ENCODE measurements around the gene SH3RF1.

SH3RF1 gene

DNA sequence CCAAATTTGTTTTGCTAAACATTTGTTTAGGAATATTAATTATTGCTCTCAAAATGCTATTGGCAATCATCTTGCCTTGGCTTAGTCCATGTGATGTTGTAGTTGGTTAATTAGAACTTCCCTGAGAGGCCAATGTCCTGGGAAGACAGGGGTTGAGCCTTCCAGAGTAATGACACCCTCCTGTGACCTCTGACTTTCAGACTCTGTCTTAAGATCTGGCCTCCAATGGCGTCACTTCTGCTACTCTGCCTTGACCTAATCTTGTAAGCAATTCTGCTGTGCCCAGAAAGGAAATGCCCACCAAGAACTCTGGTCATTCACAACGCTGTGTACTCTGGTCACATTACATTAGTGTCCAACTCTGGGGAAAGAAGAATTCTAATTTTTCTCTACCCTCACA, 111.9 kb downstream of the SH3RF1 start:
- no peak overlapping the region for H2AFZ ChIP-seq (ENCODE audit: low read depth, low read length)
- no peak overlapping the region for H3K9ac ChIP-seq (ENCODE audit: low read length)
- no peaks in the 10 kb centered on the region for H3K79me2 ChIP-seq (ENCODE audit: low read length)
- H3K36me3 ChIP-seq (replicated peaks; ENCODE audit: low read depth, low read length), result no peaks in the 10 kb centered on the region
- TF ChIP-seq, protein P1, sequence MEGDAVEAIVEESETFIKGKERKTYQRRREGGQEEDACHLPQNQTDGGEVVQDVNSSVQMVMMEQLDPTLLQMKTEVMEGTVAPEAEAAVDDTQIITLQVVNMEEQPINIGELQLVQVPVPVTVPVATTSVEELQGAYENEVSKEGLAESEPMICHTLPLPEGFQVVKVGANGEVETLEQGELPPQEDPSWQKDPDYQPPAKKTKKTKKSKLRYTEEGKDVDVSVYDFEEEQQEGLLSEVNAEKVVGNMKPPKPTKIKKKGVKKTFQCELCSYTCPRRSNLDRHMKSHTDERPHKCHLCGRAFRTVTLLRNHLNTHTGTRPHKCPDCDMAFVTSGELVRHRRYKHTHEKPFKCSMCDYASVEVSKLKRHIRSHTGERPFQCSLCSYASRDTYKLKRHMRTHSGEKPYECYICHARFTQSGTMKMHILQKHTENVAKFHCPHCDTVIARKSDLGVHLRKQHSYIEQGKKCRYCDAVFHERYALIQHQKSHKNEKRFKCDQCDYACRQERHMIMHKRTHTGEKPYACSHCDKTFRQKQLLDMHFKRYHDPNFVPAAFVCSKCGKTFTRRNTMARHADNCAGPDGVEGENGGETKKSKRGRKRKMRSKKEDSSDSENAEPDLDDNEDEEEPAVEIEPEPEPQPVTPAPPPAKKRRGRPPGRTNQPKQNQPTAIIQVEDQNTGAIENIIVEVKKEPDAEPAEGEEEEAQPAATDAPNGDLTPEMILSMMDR (IDR thresholded peaks at IDR 0.05; ENCODE audit: low read depth, low read length), result no peak
- TF ChIP-seq EZH2phosphoT487 (IDR thresholded peaks at IDR 0.05; ENCODE audit: low read depth), result no peak
- no peak overlapping the region for H3K4me3 ChIP-seq (ENCODE audit: low read length)
- no peak overlapping the region for H3K4me2 ChIP-seq (ENCODE audit: low read length)
- peaks cover 8% of the 10 kb centered on the region for H3K4me1 ChIP-seq (ENCODE audit: low read length)
- H3K27ac ChIP-seq (ENCODE audit: low read length), result no peak overlapping the region
- H3K27me3 ChIP-seq (ENCODE audit: low read depth, low read length), result no peaks in the 10 kb centered on the region
- H4K20me1 ChIP-seq (ENCODE audit: insufficient read depth, low read length), result no peaks in the 10 kb centered on the region
- no peaks in the 10 kb centered on the region for H3K9me3 ChIP-seq (ENCODE audit: insufficient read depth, low read length)

DNA sequence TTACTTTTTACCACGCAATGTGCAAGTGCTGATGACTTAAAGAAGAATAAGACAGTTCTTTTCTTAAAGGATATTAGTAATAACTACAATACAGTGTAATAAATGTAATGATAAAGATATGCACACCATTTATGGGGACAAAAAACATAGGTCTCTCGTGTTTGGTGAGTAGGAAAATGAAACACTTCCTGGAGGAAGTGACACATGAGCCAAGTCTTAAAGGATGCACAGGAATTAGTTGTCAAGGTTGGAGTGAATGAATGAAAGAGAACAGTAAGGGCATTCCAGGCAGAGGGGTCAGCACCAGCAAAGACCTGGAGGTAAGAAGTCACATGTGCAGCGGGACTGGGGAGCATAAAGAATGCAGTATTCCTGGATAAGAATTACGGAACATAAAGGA, 112.7 kb downstream of the SH3RF1 start:
- Histone ChIP-seq H3K27ac (ENCODE audit: low read length) (no peak overlapping the region), H3K4me1 (ENCODE audit: low read length) (peaks cover 9% of the 10 kb centered on the region), H2AFZ (ENCODE audit: low read depth, low read length) (no peak overlapping the region), H3K36me3 (replicated peaks; ENCODE audit: low read depth, low read length) (no peaks in the 10 kb centered on the region), H3K4me2 (ENCODE audit: low read length) (no peak overlapping the region), H3K79me2 (ENCODE audit: low read length) (no peaks in the 10 kb centered on the region), H3K9me3 (ENCODE audit: insufficient read depth, low read length) (no peaks in the 10 kb centered on the region), H3K4me3 (ENCODE audit: low read length) (no peak overlapping the region), H4K20me1 (ENCODE audit: insufficient read depth, low read length) (no peaks in the 10 kb centered on the region), H3K9ac (ENCODE audit: low read length) (no peak overlapping the region), H3K27me3 (ENCODE audit: low read depth, low read length) (no peaks in the 10 kb centered on the region)
- TF ChIP-seq EZH2phosphoT487 (IDR thresholded peaks at IDR 0.05; ENCODE audit: low read depth), result no peak
- TF ChIP-seq, protein P1 (IDR thresholded peaks at IDR 0.05; ENCODE audit: low read depth, low read length), result no peak

DNA sequence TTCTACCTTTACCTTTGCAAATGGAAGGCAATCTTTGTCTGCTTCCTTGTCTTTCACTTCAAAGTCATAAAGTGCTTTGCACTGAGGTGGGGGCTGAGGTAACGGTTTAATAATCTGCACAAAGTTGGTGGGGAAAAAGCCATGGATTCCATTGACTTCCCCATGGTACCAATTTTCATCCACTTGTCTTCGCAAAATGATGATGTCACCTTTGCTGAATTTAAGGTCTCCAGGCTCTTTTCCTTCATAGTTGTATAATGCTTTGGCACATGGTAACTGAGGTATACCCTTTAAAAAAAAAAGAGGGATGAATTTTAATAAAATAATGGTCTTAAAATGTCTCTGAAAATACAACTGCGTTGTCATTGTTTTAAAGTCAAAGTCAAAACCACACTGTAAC, 114.4 kb downstream of the SH3RF1 start:
- Histone ChIP-seq H2AFZ (ENCODE audit: low read depth, low read length) (no peak overlapping the region), H3K27me3 (ENCODE audit: low read depth, low read length) (no peaks in the 10 kb centered on the region), H3K4me1 (ENCODE audit: low read length) (peaks cover 9% of the 10 kb centered on the region), H3K9me3 (ENCODE audit: insufficient read depth, low read length) (no peaks in the 10 kb centered on the region), H3K36me3 (replicated peaks; ENCODE audit: low read depth, low read length) (no peaks in the 10 kb centered on the region), H3K9ac (ENCODE audit: low read length) (no peak overlapping the region), H3K4me2 (ENCODE audit: low read length) (no peak overlapping the region), H3K27ac (ENCODE audit: low read length) (no peak overlapping the region), H3K4me3 (ENCODE audit: low read length) (no peak overlapping the region), H3K79me2 (ENCODE audit: low read length) (no peaks in the 10 kb centered on the region), H4K20me1 (ENCODE audit: insufficient read depth, low read length) (no peaks in the 10 kb centered on the region)
- TF ChIP-seq EZH2phosphoT487 (IDR thresholded peaks at IDR 0.05; ENCODE audit: low read depth), result no peak
- TF ChIP-seq, protein P1 (IDR thresholded peaks at IDR 0.05; ENCODE audit: low read depth, low read length), result no peak

DNA sequence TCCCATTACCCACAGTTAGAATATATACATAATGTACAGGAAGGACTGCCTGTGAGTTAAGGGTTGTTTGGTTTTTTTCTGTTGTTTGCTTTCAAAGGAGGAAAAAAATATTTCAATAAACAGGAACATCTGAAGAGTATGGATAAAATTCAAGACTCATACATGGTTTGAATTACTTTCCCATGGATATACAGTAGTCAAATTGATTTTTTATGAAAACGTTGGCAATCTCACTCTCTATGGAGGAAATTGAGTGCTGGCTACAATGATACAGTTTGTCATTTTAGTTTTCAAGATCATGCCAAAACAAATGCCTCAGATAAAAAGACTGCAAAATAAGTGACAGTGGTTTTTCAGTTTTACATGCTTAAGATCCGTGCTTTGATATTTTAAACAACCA, 116.6 kb downstream of the SH3RF1 start:
- peak overlapping the region; percentile 27 for H3K4me2 ChIP-seq (ENCODE audit: low read length)
- no peaks in the 10 kb centered on the region for H4K20me1 ChIP-seq (ENCODE audit: insufficient read depth, low read length)
- TF ChIP-seq EZH2phosphoT487 (IDR thresholded peaks at IDR 0.05; ENCODE audit: low read depth), result no peak
- TF ChIP-seq, protein P1 (IDR thresholded peaks at IDR 0.05; ENCODE audit: low read depth, low read length), result no peak
- H3K36me3 ChIP-seq (replicated peaks; ENCODE audit: low read depth, low read length), result no peaks in the 10 kb centered on the region
- H3K9ac ChIP-seq (ENCODE audit: low read length), result no peak overlapping the region
- no peak overlapping the region for H3K4me3 ChIP-seq (ENCODE audit: low read length)
- H3K79me2 ChIP-seq (ENCODE audit: low read length), result no peaks in the 10 kb centered on the region
- H2AFZ ChIP-seq (ENCODE audit: low read depth, low read length), result no peak overlapping the region
- H3K4me1 ChIP-seq (ENCODE audit: low read length), result peaks cover 9% of the 10 kb centered on the region
- no peaks in the 10 kb centered on the region for H3K27me3 ChIP-seq (ENCODE audit: low read depth, low read length)
- no peak overlapping the region for H3K27ac ChIP-seq (ENCODE audit: low read length)
- H3K9me3 ChIP-seq (ENCODE audit: insufficient read depth, low read length), result no peaks in the 10 kb centered on the region
